HFF-Myc (cell line): ENCODE measurements around the gene SUSD6.
A peak's percentile ranks its signal among the peaks of the same experiment; 100 is the strongest.

Experiments used
- DNase-seq: peaks from one replicate; pipeline ENCODE4 v3.0.0-alpha.2; 2011; ENCODE audit warnings: low read depth; ENCODE audit errors: extremely low read depth
- H3K4me3 ChIP-seq: replicated peaks from 2 replicates; pipeline ENCODE4 v1.5.1; 2011; ENCODE audit warnings: low read depth, mild to moderate bottlenecking, control low read depth, low read length
- TF ChIP-seq, protein P1 (sequence below): IDR thresholded peaks from 2 replicates; pipeline ENCODE4 v1.5.1; 2012; ENCODE audit warnings: mild to moderate bottlenecking, low read depth, low read length, control low read depth; ENCODE audit errors: missing control alignments

SUSD6 gene

DNA sequence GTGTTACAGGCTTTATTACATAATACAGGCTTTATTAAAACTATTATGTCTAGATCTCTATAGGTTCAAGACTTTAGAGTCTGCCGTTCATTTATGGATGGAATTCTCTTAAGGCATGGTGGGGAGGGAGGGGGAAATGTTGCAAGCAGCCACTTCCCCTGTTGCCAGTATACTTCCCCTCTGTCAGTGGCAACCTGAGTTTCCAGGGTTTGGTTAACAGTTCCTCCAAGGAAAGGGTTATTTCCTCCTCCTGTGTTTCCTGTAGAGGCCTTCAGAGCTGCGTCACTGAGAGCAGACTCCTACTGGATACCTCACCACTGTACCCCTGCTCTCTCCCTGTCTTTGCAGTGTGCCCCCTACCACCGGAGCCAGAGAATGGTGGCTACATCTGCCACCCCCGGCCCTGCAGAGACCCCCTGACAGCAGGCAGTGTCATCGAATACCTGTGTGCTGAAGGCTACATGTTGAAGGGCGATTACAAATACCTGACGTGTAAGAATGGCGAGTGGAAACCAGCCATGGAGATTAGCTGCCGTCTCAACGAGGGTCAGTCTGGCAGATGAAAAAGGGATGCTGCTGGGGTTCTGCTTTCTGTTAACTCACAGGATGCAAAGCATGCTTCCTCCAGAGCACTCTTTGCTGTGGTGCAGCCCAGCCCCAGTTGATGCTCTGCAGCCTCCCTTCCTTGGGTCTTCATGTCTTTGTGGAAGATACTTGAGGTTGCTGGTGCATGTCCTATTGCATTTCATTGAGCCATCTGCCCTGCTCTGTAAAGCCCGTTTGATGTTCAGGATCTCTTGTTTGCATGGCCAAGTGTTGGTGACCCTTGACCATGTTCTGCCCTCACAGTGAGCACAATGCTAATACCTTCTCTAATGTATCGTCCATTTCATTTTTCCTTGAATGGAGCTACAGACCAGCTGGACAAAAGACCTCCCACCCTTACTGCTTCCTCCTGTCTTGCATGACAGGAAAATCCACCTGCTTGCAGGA is 91.9 kb downstream of the SUSD6 start:
- H3K4me3 ChIP-seq = no peak overlapping the region
- no peak for DNase-seq

DNA sequence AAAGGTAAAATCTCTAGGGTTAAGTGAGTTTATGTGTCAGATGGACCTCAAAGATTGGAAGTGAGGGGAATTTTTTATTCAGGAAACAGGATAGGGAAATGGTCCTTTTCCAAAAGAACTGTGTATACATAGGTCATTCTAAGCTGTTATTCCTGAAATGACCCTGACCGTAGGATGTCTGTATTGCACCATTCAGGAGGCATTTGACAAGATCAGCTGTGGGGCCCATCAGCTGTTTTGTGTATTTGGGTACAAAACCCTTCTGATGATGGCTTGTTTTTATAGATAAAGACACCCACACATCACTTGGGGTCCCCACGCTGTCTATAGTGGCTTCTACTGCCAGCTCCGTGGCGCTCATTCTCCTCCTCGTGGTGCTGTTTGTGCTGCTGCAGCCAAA is 92.9 kb downstream of the SUSD6 start:
- TF ChIP-seq, protein P1, sequence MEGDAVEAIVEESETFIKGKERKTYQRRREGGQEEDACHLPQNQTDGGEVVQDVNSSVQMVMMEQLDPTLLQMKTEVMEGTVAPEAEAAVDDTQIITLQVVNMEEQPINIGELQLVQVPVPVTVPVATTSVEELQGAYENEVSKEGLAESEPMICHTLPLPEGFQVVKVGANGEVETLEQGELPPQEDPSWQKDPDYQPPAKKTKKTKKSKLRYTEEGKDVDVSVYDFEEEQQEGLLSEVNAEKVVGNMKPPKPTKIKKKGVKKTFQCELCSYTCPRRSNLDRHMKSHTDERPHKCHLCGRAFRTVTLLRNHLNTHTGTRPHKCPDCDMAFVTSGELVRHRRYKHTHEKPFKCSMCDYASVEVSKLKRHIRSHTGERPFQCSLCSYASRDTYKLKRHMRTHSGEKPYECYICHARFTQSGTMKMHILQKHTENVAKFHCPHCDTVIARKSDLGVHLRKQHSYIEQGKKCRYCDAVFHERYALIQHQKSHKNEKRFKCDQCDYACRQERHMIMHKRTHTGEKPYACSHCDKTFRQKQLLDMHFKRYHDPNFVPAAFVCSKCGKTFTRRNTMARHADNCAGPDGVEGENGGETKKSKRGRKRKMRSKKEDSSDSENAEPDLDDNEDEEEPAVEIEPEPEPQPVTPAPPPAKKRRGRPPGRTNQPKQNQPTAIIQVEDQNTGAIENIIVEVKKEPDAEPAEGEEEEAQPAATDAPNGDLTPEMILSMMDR = no peak
- no peak overlapping the region for H3K4me3 ChIP-seq
- DNase-seq = no peak

More for the DNA sequence above, 91.9 kb downstream of the SUSD6 start:
- TF ChIP-seq, protein P1 = no peak

DNA sequence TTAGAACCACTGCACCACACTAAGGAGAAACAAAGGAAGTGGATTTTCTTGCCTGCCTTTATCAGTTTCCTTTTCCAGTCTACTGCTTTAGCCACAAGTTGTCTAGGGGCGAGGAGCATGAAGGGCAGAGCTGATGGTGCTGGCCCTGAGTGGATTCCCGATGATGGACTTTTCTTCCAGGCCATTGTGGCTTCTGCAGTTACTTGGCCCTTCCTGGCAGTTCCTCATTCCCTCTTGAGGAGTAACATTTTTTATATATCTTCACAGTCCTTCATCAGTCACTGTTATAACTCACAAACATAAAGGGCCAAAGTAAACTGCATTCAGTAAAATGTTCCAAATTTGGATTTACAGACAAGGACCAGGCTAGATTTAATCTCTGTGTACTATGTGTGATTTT is 94.3 kb downstream of the SUSD6 start:
- TF ChIP-seq, protein P1 = no peak
- no peak for DNase-seq
- H3K4me3 ChIP-seq = no peak overlapping the region

DNA sequence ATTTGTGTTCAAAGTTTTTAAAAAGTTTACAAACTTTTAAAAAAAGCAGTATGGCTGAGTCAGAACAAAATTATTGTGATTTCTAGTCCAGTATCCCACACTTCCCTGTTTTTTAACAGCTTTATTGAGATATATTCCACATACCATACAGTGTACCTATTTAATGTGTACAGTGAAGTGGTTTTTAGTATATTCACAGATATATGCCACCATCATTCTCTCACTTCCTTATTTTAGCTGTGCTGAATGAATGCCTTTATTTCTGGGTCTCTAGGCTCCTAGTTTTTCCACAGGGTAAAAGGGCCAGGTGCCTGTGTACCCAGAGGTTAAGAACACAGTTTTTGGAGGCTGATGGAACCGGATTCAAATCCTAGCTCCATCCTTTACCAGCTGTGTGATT is 96.7 kb downstream of the SUSD6 start:
- no peak for DNase-seq
- no peak overlapping the region for H3K4me3 ChIP-seq
- TF ChIP-seq, protein P1 = no peak

DNA sequence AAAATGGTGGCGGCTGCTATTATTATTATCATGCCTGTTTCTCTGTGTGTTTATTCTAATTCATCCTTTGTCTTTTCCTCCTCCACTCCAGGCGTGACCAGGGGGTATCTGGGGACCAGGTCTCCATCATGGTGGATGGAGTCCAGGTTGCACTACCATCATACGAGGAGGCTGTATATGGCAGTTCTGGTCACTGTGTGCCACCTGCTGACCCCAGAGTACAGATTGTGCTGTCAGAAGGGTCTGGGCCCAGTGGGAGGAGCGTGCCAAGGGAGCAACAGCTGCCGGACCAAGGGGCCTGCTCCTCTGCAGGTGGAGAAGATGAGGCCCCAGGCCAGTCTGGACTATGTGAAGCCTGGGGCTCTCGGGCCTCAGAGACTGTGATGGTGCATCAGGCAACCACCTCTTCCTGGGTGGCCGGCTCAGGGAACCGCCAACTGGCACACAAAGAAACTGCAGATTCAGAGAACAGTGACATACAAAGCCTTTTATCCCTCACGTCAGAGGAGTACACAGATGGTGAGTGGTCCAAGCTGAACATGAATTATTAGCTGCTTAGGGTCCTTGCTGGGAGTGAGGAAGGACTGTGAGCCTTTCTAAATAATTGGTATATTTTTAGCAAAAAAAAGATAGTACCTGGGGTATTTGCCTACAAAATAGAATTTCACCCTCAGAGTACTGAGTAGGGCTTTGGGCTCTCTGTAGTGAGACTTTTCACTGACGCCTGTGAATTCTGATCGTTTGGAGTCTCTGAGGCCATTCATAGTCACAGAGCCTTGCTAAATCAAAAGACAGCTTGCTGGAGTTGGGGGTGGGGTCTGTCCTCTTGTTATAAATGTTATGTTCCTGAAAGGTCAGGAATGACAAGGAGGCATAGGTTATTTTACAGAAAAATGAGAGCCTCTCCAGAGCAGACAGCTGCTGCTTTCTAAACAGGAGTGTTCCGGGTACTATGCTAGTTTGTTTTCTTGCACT is 97.5 kb downstream of the SUSD6 start:
- H3K4me3 ChIP-seq = no peak overlapping the region
- no peak for DNase-seq
- TF ChIP-seq, protein P1 = peak; percentile 29

DNA sequence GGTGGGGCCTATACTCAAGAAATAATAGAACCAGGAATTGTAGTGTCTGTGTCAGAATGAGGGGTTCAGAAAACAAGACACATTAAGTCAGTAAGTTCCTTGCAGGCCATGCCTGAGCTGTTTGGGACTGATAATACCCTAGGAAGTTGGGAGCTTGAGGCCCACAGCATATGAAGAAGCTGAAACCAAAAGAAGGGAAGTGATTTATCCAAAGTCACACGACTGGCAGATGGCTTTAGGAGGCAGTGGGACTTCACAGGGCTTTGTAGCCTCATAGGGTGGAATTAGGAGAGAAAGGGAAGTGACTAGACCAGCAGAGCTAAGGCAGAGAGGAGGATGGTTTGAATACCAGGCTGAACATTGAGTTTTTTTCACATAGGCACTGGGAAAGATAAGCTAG is 99.0 kb downstream of the SUSD6 start:
- TF ChIP-seq, protein P1 = no peak
- no peak overlapping the region for H3K4me3 ChIP-seq
- DNase-seq = no peak
